Bronchial epithelial cell (primary cell): ENCODE results near the gene ACOX3. TPM values are rescaled to one million over a fixed set of nuclear protein-coding genes. Genes with fewer than 3 reads are reported as not detected.

Experiments used
- DNase-seq: peaks from one replicate; pipeline ENCODE4 v3.0.0-alpha.2; 2010; ENCODE audit warnings: low read depth
- FAIRE-seq: peaks from 2 replicates; lab custom pipeline; 2011; peaks lifted over from hg19 to GRCh38; lab: Jason Lieb, UNC
- H3K27me3 ChIP-seq: 2 replicates; pipeline ENCODE4 v1.5.1; 2011; ENCODE audit warnings: low read length; ENCODE audit not compliant: control insufficient read depth, insufficient read depth
- H3K36me3 ChIP-seq: 2 replicates; pipeline ENCODE4 v1.5.1; 2011; ENCODE audit warnings: low read length; ENCODE audit not compliant: control insufficient read depth, insufficient read depth
- H3K4me3 ChIP-seq: 2 replicates; pipeline ENCODE4 v1.5.1; 2011; ENCODE audit warnings: mild to moderate bottlenecking, low read depth, low read length, control low read depth
- total RNA-seq: library from RNA; depleted of rRNA; stranded (reverse); fragments of >200 nt; gene quantifications from 2 replicates; pipeline ENCODE4 v1.2.1, GENCODE V29; 2014
- TF ChIP-seq, protein P1 (sequence below): IDR thresholded peaks from 2 replicates; pipeline ENCODE4 v1.5.1; 2011; ENCODE audit warnings: mild to moderate bottlenecking, moderate library complexity, low read length, control low read depth, inconsistent platforms; ENCODE audit not compliant: insufficient read depth, severe bottlenecking

The ACOX3 gene
- total RNA-seq, 1 donor from 2014 or later, result 12.4 TPM

DNA sequence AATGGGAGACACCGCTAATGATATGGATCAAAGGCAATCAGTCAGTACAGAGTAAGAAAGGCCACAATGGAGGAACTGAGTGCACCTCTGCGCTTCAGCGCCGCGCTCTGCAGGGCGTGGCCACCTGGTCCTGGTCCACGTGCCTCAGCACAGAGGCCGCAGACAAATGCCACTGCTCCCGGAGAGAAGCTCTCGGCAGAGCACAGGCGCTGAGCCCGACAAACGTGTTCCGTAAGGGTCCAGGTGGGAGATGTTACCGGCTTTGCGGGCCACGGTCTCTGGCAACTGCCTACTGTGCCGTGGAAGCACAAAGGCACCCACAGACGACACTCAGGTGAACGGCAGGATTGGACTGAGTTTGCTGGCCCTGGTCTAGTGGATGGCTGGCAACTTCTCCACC is 68.9 kb downstream of the ACOX3 start:
- Histone ChIP-seq H3K27me3 (no peaks in the 10 kb centered on the region), H3K4me3 (no peak overlapping the region), H3K36me3 (no peaks in the 10 kb centered on the region)
- TF ChIP-seq, protein P1, sequence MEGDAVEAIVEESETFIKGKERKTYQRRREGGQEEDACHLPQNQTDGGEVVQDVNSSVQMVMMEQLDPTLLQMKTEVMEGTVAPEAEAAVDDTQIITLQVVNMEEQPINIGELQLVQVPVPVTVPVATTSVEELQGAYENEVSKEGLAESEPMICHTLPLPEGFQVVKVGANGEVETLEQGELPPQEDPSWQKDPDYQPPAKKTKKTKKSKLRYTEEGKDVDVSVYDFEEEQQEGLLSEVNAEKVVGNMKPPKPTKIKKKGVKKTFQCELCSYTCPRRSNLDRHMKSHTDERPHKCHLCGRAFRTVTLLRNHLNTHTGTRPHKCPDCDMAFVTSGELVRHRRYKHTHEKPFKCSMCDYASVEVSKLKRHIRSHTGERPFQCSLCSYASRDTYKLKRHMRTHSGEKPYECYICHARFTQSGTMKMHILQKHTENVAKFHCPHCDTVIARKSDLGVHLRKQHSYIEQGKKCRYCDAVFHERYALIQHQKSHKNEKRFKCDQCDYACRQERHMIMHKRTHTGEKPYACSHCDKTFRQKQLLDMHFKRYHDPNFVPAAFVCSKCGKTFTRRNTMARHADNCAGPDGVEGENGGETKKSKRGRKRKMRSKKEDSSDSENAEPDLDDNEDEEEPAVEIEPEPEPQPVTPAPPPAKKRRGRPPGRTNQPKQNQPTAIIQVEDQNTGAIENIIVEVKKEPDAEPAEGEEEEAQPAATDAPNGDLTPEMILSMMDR, result no peak
- FAIRE-seq (no peak), DNase-seq (no peak)

DNA sequence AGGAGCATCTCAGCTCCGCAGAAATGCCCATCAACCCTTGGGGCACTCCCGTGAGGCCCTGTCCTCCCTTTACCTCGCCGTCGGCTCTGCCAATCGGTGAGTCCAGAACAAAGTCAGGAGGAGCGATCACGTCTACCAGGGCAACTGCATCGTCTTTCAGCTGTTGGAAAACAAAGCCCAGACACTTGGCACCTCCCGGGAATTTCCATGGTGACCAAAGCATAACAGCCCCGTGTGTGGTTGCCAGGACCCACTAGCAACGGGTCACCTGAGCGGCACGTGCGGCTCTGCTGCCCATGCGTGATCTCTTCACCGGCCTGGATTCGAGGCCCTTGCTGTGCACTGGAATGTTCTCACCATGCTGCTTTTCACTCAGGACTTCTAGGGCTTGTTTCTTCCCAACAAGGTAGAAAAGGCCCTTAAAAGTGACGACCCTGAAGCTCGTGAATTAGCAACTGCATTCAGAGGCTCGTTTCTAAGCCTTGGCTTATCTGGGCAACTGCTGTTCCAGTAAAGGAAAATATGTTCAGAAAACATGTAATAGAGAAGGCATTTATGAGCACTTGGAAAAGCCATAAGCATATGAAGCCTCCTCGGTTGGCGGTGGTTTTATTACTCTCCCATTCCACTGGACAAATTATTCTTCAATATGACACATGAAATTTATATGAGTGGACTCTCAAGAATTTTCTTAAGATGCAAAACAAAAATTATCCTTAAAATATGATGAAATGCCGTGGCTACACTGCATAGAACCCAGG is 69.5 kb downstream of the ACOX3 start:
- FAIRE-seq, result no peak
- Histone ChIP-seq H3K36me3 (no peaks in the 10 kb centered on the region), H3K4me3 (no peak overlapping the region), H3K27me3 (no peaks in the 10 kb centered on the region)
- DNase-seq, result no peak
- TF ChIP-seq, protein P1, result no peak

DNA sequence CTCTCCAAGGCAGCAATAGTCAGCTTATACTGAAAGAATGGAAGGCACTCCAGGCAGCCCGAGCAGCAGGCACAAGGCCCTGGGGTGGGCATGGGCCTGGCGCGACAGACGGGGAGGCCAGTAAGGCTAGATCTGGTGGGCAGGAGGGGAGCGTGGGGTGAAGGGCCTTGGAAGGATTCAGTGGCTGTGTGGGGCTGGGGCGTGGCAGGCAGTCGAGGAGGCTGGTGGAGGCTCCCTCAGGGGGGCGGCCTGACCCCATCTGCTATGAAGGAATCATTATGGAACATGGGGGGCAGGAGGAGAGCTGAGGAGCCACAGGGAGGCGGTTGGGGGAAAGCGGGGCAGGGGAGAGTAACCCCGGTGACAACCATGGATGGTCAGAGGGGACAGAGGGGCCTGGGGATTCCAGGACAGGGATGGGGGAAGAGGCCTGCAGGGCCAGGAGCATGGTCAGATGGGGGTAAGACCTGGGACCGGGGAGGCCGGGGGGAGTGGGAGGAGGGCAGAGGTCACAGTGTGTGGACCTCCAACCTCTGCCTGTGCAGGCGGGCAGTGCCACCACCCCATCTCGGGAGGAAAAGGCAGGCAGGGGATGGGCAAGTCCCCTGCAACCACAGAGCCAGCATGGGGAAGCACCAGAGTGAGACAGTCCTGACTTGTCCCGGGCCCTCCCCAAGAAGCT is 70.3 kb downstream of the ACOX3 start:
- Histone ChIP-seq H3K27me3 (no peaks in the 10 kb centered on the region), H3K36me3 (no peaks in the 10 kb centered on the region), H3K4me3 (no peak overlapping the region)
- TF ChIP-seq, protein P1, result no peak
- DNase-seq (no peak), FAIRE-seq (no peak)

DNA sequence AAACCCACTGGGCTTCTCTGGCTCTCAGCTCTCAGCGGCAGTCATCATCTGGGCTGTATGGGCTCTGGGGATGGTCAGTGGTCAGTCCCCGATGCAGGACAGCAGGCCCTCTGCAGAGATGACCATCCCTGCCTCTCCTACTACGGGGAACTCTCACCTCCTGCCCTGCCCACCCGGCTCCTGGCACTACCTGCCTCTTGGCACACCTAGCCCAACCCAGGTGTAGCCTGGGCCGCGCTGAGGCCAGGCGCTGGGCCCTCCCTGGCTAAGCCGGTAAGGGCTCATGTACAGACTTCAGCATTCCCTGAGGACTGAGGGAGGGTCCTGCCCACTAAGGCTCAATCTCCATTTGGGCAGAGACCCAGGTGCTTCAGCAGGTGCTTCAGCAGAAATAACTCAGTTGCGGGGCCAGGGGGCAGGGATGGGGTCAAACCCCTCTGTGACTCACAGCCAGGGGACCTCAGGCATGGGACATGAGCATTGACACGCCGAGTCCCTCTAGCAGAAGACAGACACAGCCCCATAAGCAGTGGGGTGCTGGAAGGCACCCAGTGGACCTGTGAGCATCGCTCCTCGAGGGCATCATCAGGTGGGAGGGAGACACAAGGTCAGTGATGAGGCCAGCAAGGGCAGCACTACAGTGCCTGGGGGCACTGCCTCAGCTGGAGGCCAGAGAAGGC is 71.0 kb downstream of the ACOX3 start:
- FAIRE-seq (no peak), DNase-seq (no peak)
- Histone ChIP-seq H3K36me3 (no peaks in the 10 kb centered on the region), H3K4me3 (no peak overlapping the region), H3K27me3 (no peaks in the 10 kb centered on the region)
- TF ChIP-seq, protein P1, result no peak

DNA sequence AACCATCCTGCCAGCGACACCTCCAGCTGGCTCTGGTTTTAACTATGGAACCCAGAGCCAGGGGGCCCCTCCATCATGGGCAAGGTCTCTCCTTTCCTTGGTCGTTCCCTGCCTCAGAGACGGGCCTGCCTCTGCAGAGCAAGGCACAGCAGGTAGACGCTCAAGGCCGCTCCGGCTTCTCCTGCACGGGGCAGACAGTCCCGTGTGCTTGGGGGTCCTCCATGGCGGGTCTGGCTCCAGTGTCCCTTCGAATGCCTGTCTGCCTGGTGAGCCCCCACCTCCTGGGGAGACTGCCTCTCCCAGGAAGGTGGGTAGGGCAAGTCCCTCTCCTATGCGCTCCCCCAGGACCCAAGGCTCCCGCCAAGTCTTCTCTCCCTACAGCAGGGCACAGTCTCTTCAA is 71.5 kb downstream of the ACOX3 start:
- no peak for FAIRE-seq
- no peak for DNase-seq
- Histone ChIP-seq H3K27me3 (no peaks in the 10 kb centered on the region), H3K36me3 (no peaks in the 10 kb centered on the region), H3K4me3 (no peak overlapping the region)
- TF ChIP-seq, protein P1, result no peak
